ENCODE measurements around the gene RETREG1.
A peak's percentile ranks its signal among the peaks of the same experiment; 100 is the strongest.
"Not testable (repeated sequence)": the region's sequence is repeated elsewhere in the genome, so short reads cannot be mapped to it uniquely, and the experiment has no call there.

RETREG1 gene

DNA sequence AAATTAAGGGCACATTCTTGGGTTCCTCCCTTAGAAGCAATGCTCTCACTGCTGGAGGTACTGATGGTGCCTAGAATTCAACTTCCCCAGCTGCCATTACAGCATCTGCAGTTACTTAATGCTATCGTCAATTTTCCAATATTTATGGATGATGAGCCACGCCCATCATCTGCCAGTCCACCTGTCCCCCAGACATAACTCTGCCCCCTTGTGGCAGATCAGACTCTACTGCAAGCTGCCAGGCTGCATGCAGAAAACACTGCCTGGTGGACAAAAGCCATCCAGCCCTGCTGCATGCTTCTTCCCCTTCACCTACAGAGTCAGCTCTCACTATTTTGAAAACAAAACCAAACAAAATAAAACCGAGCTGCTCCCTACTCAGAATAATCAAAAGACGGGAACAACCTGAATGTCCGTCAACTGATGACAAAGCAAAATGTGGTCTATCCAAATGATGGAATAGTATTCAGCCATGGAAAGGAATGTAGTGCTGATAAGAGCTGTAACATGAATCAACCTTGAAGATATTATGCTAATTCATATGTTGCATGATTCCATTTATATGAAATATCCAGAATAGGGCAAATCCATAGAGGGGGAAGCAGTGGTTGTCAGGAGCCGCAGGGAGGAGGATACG lies 66.4 kb downstream of the RETREG1 start:
- DNase-seq = peak; percentile 74

DNA sequence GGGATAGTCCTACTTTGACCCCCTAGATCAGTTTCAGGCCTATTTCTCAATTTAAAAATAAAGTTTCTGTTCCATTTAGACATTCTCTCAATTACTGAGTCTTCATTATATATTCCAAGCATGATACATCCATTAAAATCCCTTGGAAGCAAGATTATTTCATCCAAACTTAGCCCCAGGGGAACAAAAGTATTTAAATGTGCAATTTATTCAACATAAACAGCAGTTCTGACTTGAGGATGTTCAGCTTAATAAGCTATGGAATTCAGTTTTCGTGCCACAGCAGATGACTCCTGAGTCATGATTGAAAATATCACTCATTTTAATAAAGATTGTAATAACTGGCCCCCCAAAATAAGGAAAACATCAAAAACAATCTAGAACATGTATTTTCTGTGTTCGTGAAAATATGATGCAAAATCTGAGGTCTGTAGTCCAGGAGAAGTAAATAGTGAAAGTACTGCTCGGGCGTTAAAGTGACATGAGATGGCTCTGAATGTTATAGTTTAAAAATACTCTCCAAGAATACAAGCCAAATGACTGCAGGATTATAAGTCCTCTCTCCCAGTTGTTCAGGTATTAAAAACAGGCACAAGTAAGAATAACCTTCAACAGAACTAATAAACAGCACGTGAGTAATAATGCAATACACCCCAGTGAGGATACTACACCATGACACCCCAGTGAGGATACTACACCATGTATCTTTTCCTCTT lies 67.1 kb downstream of the RETREG1 start:
- DNase-seq = no peak

DNA sequence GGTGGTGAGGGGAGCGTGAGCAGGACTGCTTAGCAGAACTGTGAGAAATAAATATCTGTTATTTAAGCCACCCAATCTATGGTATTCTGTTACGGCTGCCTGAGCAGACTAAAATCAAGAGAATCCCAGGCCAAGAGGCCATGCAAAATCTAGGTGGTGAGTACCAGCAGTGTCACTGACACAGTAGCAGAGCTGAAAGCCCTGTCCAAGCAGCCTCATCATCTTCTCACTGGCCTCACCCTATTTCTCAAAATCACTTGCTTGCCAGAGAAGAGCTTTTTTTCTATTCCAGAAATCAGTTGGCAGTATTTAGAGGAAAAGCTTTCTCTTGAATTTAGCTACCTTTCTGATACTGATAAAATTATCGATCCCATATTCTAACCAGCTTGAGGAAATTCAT lies 68.0 kb downstream of the RETREG1 start:
- DNase-seq = no peak

DNA sequence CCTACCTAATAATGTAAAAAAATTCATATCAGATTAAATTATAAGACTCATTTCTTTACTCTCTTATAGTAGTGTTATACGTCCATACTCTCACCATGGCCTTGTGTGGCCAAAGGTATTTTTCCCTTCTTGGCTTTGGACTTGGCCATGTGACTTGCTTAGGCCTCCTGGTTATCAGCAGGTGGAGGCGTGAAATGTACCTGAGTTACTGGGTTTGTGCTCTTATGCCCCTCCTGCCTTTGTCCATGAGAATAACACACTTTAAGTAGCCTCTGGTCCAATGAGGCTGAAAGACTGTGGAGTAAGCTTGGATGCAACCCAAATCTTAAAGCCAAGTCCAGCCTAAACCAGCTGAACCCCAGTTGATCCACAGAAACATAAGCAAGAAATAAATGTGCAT lies 68.7 kb downstream of the RETREG1 start:
- DNase-seq = no peak

DNA sequence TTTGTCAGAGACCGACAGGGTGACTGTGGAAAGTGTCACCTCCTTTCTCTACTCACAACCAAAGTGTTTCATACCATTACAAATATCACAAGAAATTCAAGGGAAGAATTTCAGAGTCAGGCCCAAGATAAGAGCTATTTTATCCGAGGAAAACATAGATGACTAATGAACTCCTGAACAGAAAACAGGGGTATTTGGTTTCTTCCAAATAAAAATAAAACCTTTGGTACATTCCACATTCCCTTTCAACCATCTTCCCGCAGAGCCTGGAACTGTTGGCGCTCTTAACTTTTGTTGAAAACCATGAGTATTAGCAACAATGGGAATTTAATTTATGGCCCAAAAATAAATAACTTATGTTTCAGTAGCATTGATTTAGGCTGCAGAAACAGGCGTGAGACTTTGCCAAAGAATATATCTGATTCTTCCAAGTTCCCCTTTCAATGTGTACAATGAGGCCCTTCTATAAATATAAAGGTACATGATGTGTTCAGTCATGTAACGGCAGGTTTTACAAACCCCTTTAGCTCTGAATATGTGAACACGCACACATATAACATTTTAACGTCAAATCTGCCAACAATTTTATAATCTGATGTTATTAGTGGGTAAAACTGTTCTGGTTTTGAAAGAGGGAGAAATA lies 69.5 kb downstream of the RETREG1 start:
- no peak for DNase-seq

DNA sequence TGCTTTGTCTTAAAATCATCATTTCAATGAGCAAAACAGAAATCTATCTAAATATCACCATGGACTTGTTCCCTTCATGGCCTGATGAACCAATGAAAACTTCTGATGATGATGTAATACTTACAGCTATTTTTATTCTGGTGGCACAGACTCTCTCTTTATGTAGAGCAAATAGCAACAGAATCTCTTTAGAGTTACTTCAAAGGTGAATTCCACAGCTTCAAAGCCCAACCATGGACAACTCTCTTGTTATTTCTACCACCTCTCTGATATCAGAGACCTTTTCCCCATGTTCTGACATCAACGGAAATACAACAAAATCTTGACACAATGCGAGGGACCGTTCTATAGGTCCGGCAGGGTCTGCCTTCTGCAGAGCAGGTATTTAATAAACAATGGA lies 70.1 kb downstream of the RETREG1 start:
- DNase-seq = no peak

DNA sequence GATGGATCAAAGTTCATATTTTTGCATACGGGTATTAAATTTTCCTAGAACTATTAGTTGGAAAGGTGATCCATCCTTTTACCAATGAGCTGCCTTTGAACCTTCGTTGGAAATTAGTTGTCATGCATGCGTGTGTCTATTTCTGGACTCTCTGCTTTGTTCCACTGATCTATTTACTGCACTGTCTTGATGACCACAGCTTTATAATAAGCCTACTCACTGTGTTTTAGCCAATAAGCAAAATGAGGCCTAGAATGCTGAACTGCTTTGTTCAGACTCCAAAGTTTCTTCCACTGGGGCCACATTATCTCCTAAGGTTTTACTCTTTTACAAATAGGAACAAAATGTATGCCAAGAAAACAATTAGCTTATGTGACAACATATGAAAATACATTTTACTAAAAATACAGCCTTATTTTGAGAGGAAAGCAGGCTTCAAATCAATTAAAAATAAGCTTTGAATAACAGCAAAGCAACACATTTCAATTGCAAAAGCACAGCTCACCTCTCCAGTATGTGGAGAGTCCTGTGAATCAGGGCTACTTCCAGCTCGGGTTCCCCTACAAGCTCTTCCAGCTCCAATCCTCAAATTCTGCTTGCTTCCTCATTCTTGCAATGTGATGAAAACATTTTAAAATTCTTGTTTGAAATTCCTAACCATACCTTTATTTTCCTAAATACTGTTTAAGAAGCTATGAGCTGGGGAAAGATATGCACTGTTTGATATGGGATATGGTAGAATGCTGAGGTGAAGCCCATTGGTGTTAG lies 72.0 kb downstream of the RETREG1 start:
- DNase-seq = no peak

DNA sequence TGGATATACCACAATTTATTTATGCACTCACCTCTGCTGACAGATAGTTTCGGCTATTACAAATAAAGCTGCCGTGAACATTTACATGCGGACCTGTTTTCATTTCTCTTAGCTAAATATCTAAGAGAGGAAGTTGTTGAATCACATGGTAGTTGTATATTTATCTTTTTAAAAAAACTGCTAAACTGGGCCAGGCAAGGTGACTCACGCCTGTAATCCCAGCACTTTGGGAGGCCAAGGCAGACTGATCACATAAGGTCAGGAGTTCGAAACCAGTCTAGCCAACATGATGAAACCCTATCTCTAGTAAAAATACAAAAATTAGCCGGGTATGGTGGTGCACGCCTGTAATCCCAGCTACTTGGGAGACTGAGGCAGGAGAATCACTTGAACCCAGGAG lies 73.6 kb downstream of the RETREG1 start:
- not testable (repeated sequence) for DNase-seq

DNA sequence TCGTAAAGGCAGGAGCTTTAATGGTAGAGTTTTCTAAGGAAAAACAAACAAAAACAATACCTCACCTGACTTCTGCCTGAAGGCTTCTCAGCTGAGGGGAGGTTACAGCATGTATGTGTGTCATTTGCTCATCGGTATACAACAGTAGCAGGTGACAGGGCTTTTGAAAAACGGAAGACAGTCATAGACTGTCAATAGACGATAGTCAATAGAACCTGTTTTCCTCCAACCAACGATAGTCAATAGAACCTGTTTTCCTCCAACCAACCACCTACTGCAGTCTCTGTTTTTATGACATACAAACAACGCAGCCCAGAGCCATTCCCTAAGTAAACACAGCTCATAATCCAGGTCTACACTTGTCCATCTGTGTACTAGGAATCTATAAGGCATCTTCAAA lies 74.6 kb downstream of the RETREG1 start:
- no peak for DNase-seq

DNA sequence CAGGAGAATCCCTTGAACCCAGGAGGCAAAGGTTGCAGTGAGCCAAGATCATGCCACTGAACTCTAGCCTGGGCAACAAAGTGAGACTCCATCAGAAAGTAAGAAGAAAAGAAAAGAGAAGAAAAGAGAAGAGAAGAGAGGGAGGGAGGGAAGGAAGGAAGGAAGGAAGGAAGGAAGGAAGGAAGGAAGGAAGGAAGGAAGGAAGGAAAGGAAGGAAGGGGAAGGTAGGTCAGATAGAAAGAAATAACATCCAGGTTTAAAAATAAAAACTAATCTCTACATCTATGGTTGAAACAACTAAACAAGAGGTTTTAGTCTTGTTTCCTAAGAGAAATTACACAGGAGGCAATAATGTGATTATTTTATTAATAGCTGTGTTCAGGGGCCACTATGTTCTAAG lies 75.2 kb downstream of the RETREG1 start:
- DNase-seq = not testable (repeated sequence)

DNA sequence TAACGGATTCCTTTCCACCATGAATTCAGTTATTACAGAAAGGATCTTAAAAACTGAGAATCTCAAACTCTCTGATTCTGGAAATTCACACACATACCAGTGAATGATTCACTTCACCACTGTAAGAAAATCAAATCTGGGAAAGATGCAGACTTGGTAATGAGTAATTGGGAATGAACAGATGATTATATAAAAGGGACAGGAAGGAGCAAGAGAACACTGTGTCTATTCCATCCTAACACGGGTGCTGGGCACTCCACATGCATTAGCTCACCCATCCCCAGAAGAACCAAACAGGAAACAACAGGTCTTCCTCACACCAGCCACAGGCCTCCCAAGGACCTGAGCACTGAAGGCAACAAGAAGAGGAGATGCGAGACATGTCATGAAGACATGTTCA lies 76.4 kb downstream of the RETREG1 start:
- DNase-seq = no peak

DNA sequence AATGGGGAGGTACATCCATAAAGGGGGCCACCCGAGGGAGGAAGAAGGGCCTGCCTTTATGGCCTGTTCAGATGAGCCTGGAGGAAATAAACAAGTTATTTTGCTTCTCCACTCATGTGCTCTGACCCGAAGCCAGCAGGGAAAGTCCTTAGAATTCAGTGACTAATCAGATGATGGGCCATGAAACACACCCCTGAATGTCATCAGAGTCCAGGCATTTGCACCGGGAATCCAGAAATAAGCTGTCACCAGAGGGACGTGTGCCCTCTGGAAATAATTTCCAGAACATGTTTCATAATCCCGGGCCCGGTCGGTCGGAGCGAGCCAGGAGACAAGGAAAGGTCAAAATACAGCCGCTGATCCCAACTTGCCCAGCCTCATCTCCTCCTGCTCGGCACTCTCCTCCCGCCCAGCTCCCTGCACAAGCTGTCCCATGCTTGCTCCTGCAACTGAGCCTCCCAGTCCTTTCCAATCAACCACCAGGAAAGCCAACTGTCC lies 77.6 kb downstream of the RETREG1 start:
- DNase-seq = no peak

DNA sequence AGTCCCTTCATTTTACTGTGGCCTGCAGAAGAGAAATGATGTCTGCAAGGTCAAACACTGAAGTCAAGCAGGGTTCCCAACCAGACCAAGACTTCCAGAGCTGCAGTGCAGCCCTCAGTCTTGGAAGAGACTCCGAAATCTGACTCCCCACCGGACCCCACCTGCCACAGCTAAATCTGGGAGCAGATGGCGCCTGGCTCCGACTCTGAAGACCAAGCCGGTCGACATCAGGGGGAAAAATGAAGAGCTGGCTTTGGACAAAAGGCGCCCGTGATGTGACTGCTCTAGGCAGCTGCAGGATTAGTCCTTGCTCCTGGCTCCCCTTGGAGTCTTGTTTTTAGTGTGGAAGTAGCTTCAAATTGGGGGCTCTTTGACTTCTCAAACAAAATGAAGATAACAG lies 78.8 kb downstream of the RETREG1 start:
- DNase-seq = no peak

DNA sequence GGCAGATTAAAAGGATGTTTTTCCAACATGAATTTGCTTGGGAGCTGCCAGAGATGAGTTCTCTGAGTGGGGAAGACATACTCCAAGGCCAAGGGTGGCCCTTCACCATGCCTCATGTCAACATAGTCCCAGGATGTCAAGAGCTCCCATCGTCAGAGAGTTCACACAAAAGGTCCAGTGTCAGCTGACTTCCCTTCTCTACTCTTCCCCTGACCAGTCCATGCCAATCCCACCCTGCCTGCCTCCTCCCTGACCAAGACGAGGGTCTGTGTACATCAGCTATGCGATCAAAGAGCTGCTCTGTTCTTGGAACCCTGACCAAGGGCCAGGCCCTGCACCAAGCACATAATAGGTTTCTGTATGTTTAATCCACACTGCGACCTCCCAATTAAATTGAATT lies 80.0 kb downstream of the RETREG1 start:
- DNase-seq = no peak

DNA sequence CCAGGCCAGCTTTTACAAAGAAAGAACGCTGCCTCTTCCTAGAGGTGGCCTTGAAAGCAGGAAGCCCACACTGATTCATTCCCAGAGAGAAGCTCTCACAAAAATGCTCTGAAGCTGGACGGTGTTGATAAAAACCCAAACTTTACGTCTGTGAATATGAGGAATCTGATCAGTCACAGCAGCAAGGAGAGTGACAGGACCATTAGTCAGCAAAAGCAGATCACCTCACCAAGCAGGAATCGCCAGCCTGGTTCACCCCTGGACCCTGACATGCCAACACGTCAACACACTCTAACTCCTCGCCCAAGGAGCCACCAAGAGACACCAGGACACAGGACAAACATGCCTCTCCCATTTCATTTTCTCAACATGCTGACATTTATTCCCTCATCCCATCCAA lies 80.6 kb downstream of the RETREG1 start:
- DNase-seq = no peak

DNA sequence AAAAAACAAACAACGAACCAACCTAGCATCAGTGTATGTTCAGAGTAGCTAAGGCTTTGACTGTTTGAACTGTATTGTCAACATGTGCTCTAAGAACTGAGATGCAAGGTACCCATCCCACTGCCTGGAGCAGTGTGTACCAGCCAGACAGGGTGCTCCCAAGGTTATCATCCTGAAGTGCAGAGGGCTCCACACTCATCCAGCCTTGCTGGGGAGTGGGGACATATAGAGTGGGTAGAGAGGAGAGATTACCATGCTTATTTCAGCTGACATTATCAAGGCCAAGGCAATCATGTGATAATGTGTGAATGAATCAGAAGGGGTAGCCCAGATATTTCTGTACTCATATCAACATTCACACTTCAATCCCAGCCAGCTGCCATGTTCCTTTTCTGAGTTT lies 82.5 kb downstream of the RETREG1 start:
- DNase-seq = no peak

DNA sequence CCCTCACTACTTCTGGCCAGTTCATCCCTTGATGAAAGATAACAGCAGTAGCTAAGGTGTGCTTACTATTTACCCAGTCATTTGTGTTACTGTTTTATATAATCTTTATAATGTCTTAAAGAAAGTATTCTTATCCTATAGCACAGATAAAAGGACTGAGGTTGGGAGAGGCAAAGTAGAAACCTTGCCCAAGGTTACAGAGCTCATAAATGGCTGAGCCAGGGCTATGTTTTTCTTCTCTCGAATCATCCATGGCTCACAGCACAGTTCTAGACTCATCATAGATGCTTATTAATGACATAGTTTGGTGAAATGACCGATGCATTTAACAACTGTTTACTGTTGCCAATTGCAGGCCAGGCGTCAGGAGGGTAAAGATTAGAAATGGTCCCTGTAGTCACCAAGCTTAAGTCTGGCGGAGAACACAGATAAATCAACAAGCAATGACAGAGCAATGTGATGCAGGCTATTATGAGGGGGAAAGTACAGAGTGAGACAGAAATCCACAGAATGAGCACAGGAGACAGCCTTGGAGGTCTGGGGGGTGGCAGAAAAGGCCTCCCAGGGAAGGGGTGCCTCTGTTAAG lies 85.6 kb downstream of the RETREG1 start:
- DNase-seq = no peak

DNA sequence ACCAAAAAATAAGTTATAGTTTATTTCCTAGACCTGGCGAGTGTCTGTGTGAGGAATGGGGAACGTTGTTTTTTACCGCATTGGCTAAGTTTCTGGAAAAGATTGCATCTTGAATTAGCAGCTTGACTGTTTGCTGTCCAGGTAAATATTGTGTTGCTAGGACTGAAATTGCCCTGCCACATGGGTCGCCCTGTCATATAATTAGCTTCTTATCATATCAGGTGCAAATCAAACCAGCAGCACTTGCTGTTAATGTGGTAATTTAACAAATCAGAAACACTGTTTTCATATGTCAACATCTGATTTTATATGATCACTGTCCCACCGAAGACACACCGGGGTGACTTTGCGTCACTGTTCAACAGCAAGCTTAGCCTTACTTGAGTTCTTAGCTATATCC lies 87.5 kb downstream of the RETREG1 start:
- no peak for DNase-seq

DNA sequence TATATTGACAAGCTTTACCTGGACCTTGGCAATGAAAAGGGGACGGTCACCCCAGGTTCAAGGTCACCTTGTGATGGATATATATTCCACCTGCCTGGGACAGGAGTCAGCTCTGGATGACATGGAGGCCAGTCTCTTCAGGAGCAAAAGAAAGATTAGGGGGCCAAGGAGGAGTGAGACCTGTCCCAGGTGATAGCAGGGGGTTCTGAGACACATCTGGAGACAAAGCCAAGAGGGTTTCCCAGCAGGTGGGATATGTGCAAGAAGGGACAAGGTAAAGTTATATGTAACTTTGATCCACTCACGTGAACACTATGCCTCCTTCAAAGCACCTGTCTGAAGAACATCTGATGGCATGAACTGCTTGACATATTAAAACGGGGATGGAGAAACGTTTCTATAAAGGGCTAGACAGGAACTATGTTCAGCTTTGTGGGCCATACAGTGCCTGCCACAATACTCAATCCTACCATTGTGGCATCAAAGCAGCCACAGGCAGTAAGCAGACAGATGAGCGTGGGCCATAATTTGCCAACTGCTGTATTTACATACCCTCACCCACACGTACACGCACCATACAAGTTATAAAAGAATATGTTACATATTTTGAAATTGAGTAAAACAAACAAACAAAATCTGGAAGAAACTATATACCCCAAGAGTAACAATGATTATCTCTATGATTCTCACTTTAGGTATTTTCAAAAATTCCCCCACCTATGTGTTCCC lies 88.3 kb downstream of the RETREG1 start:
- DNase-seq = no peak

DNA sequence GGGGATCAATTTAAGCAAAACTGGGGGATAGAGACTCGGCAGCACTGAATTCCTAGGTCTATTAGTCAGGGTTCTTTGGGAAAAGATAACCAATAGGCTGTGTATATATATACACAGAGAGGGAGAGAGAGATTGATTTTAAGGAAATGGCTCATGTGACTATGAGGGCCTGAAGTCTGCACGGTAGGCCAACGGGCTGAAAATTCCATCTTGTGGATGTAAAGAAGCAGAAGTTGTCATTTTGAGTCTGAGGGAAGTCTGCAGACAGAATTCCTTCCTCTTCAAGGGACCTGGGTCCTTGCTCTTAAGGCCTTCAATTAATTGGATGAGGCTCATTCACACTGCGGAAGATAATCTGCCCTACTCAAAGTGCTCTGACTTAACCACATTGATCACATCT lies 91.1 kb downstream of the RETREG1 start:
- no peak for DNase-seq

DNA sequence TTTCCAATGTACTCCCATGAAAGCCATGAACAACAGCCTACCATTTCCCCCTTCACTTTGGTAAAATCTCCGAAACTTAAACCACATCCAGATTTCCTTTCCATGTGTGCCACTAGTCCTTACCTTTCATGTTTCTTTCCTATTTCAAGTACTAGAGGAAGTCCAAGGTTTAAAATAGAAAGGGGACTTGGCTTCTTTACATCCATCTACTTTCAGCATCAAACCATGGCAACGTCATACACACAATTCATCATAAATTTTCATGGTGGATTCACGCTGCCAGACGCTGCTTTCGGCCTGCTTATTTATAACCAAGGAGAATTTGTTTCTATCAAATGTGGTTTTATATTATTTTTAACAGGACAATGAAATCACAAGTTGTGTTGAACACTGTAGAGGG lies 92.5 kb downstream of the RETREG1 start:
- DNase-seq = no peak

Data from islet precursor cell (in vitro differentiated cells).